ENCODE data around the gene ANO9.

The ANO9 gene

DNA sequence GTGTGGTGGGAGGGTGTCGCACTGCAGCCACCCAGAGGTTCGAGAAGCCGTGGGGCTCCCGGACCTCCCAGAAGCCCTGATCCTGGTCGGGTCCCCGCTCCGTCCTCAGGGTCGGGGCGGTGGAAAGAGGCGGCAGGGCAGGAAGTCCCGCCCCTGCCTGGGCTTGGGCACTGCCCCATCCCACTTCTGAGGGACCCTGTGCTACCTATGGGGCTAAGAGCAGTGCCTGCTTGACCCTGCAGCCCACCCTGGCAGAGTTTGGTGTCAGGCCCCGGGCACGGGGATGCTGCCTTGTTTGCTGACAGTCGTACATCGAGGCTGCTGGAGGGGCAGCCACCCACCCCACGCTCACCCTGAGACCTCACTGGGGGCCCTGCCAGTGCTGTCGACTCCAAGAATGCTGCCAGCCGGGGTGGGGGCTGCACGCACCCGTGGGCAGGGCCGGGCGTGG lies 45.8 kb upstream of the ANO9 start:
- DNase-seq (ENCODE audit: low read depth, low spot score) = no peak
- Histone ChIP-seq H3K36me3 (ENCODE audit: insufficient read depth, low read length) (no peaks in the 10 kb centered on the region; the same call in 1 of the 2 replicates), H3K9ac (ENCODE audit: insufficient read length) (no peak overlapping the region), H3K9me3 (ENCODE audit: low read depth, low read length) (no peaks in the 10 kb centered on the region), H3K27ac (no peak overlapping the region), H3K4me3 (no peak overlapping the region)
- TF ChIP-seq EZH2 (IDR thresholded peaks at IDR 0.05) (no peak), FOXP2 (optimal IDR thresholded peaks at IDR 0.05; ENCODE audit: control extremely low read depth, extremely low read length, insufficient read depth) (no peak), POLR2AphosphoS5 (IDR thresholded peaks at IDR 0.05; ENCODE audit: borderline replicate concordance, low read depth, low read length) (no peak)

DNA sequence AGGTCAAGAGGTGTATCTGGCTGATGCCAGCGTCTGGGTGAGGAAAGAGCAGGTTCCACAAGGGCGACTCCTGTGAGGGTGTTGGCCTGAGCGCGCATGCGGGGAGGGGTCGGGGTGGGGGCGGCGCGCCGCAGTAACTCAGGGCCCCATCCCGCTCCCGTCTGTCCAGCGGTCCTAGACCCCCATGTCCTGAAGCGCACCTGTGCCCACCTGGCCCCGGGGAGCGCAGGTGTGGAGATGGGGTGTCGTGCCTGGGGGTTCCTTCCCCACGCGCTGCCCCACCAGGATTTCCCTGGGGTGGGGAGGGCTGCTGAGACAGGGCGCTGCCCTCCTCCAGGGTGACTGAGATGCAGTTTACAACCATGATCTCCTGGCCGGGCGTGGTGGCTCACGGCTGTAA lies 44.4 kb upstream of the ANO9 start:
- TF ChIP-seq EZH2 (IDR thresholded peaks at IDR 0.05) (no peak), FOXP2 (optimal IDR thresholded peaks at IDR 0.05; ENCODE audit: control extremely low read depth, extremely low read length, insufficient read depth) (no peak), POLR2AphosphoS5 (IDR thresholded peaks at IDR 0.05; ENCODE audit: borderline replicate concordance, low read depth, low read length) (no peak)

DNA sequence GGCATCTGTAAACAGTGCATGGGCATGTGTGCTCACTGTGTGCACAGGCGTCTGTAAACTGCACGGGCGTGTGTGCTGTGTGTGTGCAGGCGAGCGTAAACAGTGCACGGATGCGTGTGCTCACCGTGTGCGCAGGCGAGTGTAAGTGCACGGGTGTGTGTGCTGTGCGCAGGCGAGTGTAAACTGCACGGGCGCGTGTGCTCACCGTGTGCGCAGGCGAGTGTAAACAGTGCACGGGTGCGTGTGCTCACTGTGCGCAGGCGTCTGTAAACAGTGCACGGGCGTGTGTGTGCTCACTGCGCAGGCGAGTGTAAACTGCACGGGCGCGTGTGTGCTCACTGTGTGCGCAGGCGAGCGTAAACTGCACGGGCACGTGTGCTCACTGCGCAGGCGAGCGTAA lies 42.8 kb upstream of the ANO9 start:
- Histone ChIP-seq H3K27ac (no peak overlapping the region), H3K9me3 (ENCODE audit: low read depth, low read length) (no peaks in the 10 kb centered on the region), H3K9ac (ENCODE audit: insufficient read length) (no peak overlapping the region), H3K36me3 (ENCODE audit: insufficient read depth, low read length) (no peaks in the 10 kb centered on the region), H3K4me3 (no peak overlapping the region)
- DNase-seq (ENCODE audit: low read depth, low spot score) = no peak
- TF ChIP-seq EZH2 (IDR thresholded peaks at IDR 0.05) = no peak
- no peak for TF ChIP-seq FOXP2 (optimal IDR thresholded peaks at IDR 0.05; ENCODE audit: control extremely low read depth, extremely low read length, insufficient read depth)
- no peak for TF ChIP-seq POLR2AphosphoS5 (IDR thresholded peaks at IDR 0.05; ENCODE audit: borderline replicate concordance, low read depth, low read length)

More for the DNA sequence above, 44.4 kb upstream of the ANO9 start:
- no peak overlapping the region for H3K4me3 ChIP-seq
- H3K36me3 ChIP-seq (ENCODE audit: insufficient read depth, low read length) = no peaks in the 10 kb centered on the region; the same call in 1 of the 2 replicates
- H3K27ac ChIP-seq = no peak overlapping the region
- no peak for DNase-seq (ENCODE audit: low read depth, low spot score)
- no peak overlapping the region for H3K9ac ChIP-seq (ENCODE audit: insufficient read length)
- H3K9me3 ChIP-seq (ENCODE audit: low read depth, low read length) = no peaks in the 10 kb centered on the region

DNA sequence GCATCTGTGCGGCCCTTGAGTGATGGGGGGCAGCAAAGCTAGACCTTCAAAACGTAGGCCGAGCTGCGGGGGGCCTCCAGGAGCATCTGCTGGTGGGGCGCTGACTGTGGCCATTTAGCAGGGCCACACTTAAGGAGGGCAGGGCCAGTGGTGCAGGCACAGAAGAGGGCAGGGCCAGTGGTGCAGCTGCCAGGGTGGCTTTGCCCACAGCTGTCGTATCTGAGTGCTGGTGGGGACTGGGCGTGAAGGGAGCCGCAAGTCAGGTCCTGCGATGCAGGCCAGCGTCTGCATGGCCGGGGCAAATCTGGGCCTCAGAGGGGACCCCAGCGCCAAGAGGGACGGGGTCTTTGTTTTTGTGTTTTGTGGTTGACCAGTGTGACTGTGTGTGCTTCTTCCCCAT lies 37.5 kb upstream of the ANO9 start:
- no peak overlapping the region for H3K4me3 ChIP-seq
- no peak for DNase-seq (ENCODE audit: low read depth, low spot score)

DNA sequence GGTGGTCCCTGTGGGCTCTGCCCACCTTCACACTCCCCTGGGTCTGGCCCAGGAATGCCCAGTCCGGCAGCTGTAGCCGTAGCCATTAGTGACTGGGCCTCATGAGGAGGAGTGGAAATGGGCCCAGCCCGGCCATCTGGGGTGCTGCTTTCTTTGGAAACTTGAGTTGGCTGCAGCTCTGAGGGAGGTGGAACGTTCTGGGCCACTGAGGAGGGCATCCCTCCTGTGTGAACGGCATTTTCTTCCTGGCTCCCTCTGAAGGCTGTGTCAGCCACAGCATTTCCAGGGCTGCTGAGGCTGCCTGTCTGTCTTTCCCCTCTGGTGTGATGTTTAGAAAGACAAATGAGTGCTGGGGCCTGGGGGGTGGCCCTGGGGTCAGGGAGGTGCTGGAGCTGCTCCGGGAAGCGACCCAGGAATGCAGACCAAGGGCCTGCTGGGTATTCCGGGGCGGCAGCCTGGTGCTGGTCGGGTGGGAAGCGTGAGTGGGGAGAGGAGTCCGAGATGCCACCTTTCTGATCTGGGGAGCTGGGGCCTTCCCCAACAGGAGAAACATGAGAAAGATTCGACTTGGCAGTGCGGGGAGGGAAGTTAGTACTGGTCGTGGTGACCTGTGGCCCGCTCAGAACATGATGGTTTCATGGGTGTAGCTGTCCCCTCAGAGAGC lies 35.4 kb upstream of the ANO9 start:
- no peak for DNase-seq (ENCODE audit: low read depth, low spot score)
- Histone ChIP-seq H3K9ac (ENCODE audit: insufficient read length) (no peak overlapping the region), H3K4me3 (no peak overlapping the region), H3K36me3 (ENCODE audit: insufficient read depth, low read length) (no peaks in the 10 kb centered on the region), H3K9me3 (ENCODE audit: low read depth, low read length) (no peaks in the 10 kb centered on the region), H3K27ac (no peak overlapping the region)
- no peak for TF ChIP-seq POLR2AphosphoS5 (IDR thresholded peaks at IDR 0.05; ENCODE audit: borderline replicate concordance, low read depth, low read length)
- no peak for TF ChIP-seq EZH2 (IDR thresholded peaks at IDR 0.05)
- TF ChIP-seq FOXP2 (optimal IDR thresholded peaks at IDR 0.05; ENCODE audit: control extremely low read depth, extremely low read length, insufficient read depth) = no peak

More for the DNA sequence above, 37.5 kb upstream of the ANO9 start:
- no peak for TF ChIP-seq EZH2 (IDR thresholded peaks at IDR 0.05)
- no peak for TF ChIP-seq POLR2AphosphoS5 (IDR thresholded peaks at IDR 0.05; ENCODE audit: borderline replicate concordance, low read depth, low read length)
- TF ChIP-seq FOXP2 (optimal IDR thresholded peaks at IDR 0.05; ENCODE audit: control extremely low read depth, extremely low read length, insufficient read depth) = no peak
- Histone ChIP-seq H3K9ac (ENCODE audit: insufficient read length) (no peak overlapping the region), H3K27ac (no peak overlapping the region), H3K36me3 (ENCODE audit: insufficient read depth, low read length) (no peaks in the 10 kb centered on the region), H3K9me3 (ENCODE audit: low read depth, low read length) (no peaks in the 10 kb centered on the region)

DNA sequence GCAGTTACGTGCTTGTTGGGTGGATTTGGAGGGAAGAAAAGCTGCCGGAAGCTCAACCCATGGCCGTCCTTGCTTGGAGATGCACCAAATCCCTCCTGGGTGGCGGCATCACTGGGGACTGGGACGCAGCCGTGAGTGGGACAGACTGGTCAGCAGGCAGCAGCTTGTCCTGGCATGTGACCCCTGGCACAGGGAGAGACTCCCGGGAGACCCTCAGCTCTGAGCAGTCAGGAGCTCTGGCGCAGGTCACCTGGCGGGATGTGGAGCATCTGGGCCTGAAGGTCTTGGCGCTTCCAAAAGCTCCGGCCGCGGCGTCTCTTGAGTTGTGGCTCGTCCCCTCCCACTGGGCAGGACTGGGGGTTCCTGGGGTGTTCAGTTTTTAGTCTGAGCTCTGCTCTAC lies 34.6 kb upstream of the ANO9 start:
- Histone ChIP-seq H3K4me3 (no peak overlapping the region), H3K27ac (no peak overlapping the region), H3K9me3 (ENCODE audit: low read depth, low read length) (no peaks in the 10 kb centered on the region), H3K9ac (ENCODE audit: insufficient read length) (no peak overlapping the region), H3K36me3 (ENCODE audit: insufficient read depth, low read length) (no peaks in the 10 kb centered on the region)
- TF ChIP-seq POLR2AphosphoS5 (IDR thresholded peaks at IDR 0.05; ENCODE audit: borderline replicate concordance, low read depth, low read length) (no peak), EZH2 (IDR thresholded peaks at IDR 0.05) (no peak), FOXP2 (optimal IDR thresholded peaks at IDR 0.05; ENCODE audit: control extremely low read depth, extremely low read length, insufficient read depth) (no peak)
- DNase-seq (ENCODE audit: low read depth, low spot score) = no peak

DNA sequence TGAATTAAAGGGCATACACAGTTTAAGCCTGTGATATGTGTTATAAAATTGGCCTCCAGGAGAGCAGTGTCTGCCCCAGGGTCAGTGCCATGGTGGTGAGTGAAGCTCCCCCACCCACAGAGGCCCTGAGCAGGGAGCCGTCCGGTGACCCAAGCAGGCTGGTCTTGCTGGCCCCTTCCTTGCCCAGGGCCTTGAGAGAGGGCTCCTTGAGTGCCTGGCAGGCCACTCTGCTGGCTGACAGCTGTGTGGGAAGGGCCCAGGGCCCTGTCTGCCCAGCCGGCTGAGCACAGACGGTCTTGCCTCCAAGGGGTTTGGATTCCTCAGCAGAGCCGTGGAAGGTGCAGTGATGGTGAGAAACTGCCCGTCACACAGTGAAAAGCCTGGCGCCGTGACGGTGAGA lies 34.1 kb upstream of the ANO9 start:
- Histone ChIP-seq H3K27ac (no peak overlapping the region), H3K4me3 (no peak overlapping the region), H3K36me3 (ENCODE audit: insufficient read depth, low read length) (no peaks in the 10 kb centered on the region), H3K9me3 (ENCODE audit: low read depth, low read length) (no peaks in the 10 kb centered on the region), H3K9ac (ENCODE audit: insufficient read length) (no peak overlapping the region)
- no peak for DNase-seq (ENCODE audit: low read depth, low spot score)
- TF ChIP-seq POLR2AphosphoS5 (IDR thresholded peaks at IDR 0.05; ENCODE audit: borderline replicate concordance, low read depth, low read length) (no peak), EZH2 (IDR thresholded peaks at IDR 0.05) (no peak), FOXP2 (optimal IDR thresholded peaks at IDR 0.05; ENCODE audit: control extremely low read depth, extremely low read length, insufficient read depth) (no peak)

DNA sequence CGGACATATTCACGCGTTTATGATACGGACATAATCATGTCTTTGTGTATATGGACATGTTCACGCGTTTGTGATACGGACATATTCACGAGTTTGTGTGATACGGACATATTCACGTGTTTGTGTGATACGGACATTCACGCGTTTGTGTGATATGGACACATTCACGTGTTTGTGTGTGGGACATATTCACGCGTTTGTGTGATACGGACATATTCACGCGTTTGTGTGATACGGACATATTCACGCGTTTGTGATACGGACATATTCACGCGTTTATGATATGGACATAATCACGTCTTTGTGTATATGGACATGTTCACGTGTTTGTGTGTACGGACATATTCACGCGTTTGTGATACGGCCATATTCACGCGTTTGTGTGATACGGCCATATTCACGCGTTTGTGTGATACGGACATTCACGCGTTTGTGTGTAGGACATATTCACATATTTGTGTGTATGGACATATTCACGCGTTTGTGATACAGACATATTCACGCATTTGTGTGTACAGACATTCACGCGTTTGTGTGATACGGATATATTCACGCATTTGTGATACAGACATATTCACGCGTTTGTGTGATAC lies 33.2 kb upstream of the ANO9 start:
- no peaks in the 10 kb centered on the region for H3K36me3 ChIP-seq (ENCODE audit: insufficient read depth, low read length)
- TF ChIP-seq FOXP2 (optimal IDR thresholded peaks at IDR 0.05; ENCODE audit: control extremely low read depth, extremely low read length, insufficient read depth) (no peak), EZH2 (IDR thresholded peaks at IDR 0.05) (no peak), POLR2AphosphoS5 (IDR thresholded peaks at IDR 0.05; ENCODE audit: borderline replicate concordance, low read depth, low read length) (no peak)
- no peak overlapping the region for H3K4me3 ChIP-seq

More for the DNA sequence above, 33.2 kb upstream of the ANO9 start:
- DNase-seq (ENCODE audit: low read depth, low spot score) = no peak
- no peaks in the 10 kb centered on the region for H3K9me3 ChIP-seq (ENCODE audit: low read depth, low read length)
- no peak overlapping the region for H3K9ac ChIP-seq (ENCODE audit: insufficient read length)
- H3K27ac ChIP-seq = no peak overlapping the region

Data from SK-N-MC (cell line).